ENCODE results near the gene RNF4. TPM values are rescaled to one million over a fixed set of nuclear protein-coding genes. Genes with fewer than 3 reads are reported as not detected.

Gene RNF4
- total RNA-seq, 2 donors from 2014 or later, result 102 to 117 TPM

DNA sequence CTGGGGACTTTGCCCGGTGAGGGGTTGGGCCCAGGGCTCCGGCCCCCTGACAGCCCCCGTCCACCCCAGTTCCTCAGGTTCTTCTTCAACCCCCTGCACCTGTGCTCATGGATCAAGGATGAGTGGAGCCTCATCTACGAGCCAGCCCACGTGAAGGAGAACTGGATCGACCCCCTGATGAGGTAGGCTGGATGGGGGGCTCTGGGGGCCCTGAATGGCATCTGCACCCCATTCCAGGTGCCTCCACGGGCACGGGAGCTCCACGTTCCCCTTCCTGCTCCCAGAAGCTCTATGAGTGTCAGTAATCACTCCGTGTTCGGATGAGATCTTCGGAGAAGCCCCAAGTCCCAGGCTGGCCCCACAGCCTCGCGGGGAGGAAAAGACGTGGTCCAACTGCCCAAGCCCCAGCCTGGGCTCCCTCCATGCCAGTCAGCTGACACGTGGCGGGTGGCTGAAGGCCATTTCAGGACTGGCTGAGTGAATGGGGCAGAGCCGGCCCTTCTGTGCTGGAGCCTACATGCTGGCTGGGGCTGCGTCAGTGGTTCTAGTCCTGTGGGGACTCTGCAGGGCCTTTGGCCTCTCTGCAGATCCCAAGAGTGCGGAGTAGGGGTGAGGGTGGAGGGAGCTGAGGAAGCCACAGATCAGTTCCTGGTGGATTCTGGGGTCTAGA lies 25.7 kb upstream of the RNF4 start:
- H3K27me3 Mint-ChIP-seq, result no peaks in the 10 kb centered on the region
- no peaks in the 10 kb centered on the region for H3K9me3 ChIP-seq (ENCODE audit: control insufficient read depth, low read length, poor library complexity, severe bottlenecking)
- H3K4me3 Mint-ChIP-seq, result no peak overlapping the region
- H3K36me3 Mint-ChIP-seq (ENCODE audit: low read depth), result no peaks in the 10 kb centered on the region
- H3K27ac Mint-ChIP-seq, result no peak overlapping the region
- DNase-seq (no peak), ATAC-seq (no peak)
- peaks cover 3% of the 10 kb centered on the region for H3K4me1 Mint-ChIP-seq

DNA sequence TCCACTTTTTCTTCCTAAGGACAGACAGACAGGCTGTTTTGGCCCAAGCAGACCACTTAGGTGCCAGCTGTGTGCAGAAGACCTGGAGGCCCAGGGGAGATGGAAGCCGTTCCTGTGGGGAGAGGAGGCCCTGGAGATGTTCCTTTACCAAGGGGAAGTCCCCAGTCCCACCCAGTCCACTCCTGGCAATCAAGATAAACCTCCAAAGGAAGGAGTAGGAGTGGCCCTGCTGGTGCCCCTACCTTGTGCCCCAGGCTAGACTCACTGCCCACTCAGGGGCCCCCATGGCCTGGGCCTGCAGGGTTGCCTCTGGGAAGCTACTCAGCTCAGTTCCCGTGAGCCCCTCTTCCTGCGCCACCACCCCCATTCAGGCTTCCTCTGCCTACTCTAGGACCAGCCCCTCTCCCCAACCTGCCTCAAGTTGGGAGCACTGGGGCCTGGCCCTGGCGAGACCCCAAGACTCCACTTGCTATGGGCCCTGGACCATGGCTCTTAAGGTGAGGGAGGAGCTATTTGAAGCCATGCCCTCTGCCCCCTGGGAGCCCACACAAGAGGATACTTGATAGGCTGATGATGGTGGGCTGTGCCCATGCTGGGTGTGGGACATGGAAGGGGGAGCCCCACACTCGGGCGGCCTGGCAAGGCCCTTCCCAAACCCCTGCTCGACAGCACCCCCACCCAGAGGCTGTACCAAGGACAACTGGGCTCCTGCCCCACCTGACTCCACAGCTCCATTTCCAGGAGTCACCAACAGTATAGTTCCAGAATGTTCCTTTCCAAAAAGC lies 24.8 kb upstream of the RNF4 start:
- no peaks in the 10 kb centered on the region for H3K9me3 ChIP-seq (ENCODE audit: control insufficient read depth, low read length, poor library complexity, severe bottlenecking)
- no peak for DNase-seq
- Mint-ChIP-seq H3K27me3 (no peaks in the 10 kb centered on the region), H3K4me1 (peaks cover 3% of the 10 kb centered on the region), H3K36me3 (ENCODE audit: low read depth) (no peaks in the 10 kb centered on the region), H3K27ac (no peak overlapping the region), H3K4me3 (no peak overlapping the region)
- no peak for ATAC-seq

DNA sequence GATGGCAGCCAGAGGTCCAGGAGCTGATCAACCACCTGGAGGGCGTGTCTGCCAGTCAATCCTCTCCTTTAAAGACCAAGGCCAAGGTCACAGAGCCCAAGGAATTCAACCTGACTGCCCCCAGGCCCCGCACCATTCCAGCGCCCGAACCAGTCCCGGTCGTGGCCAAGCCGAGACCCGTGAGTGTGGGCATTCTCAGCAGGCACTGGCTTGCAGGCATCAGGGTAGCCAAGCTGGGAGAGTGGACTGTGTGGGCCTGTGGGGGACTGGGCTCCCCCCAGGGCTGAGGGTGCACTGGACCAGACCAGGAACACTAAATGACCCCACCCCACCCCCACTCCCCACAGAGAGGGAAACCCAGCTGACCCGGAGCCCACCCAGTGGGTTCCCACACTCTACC lies 23.8 kb upstream of the RNF4 start:
- H3K27ac Mint-ChIP-seq, result no peak overlapping the region
- no peak for ATAC-seq
- H3K4me3 Mint-ChIP-seq, result no peak overlapping the region
- no peaks in the 10 kb centered on the region for H3K36me3 Mint-ChIP-seq (ENCODE audit: low read depth)
- no peaks in the 10 kb centered on the region for H3K27me3 Mint-ChIP-seq
- peaks cover 3% of the 10 kb centered on the region for H3K4me1 Mint-ChIP-seq
- H3K9me3 ChIP-seq (ENCODE audit: control insufficient read depth, low read length, poor library complexity, severe bottlenecking), result no peaks in the 10 kb centered on the region
- no peak for DNase-seq

DNA sequence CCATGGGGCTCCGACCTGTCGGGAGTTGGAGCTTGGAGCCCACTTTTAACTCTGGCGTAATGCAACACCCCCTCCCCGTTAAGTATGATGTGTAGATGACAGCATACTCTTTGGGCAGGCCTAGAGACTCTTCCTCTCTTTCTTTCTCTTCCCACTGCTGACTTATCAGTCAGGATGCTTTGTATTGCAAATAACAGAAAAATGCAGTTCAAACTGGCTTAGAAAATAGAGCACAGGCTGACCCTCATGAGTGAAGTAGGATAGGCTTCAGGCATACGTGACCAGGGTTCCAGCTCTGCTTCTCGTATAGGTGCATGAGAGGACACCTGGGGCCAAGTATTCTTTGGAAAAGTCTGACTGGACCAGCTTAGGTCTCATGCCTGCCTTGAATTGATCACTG lies 23.3 kb upstream of the RNF4 start:
- Mint-ChIP-seq H3K27ac (no peak overlapping the region), H3K4me3 (no peak overlapping the region), H3K36me3 (ENCODE audit: low read depth) (no peaks in the 10 kb centered on the region), H3K4me1 (peaks cover 3% of the 10 kb centered on the region), H3K27me3 (no peaks in the 10 kb centered on the region)
- no peaks in the 10 kb centered on the region for H3K9me3 ChIP-seq (ENCODE audit: control insufficient read depth, low read length, poor library complexity, severe bottlenecking)
- no peak for DNase-seq
- no peak for ATAC-seq

DNA sequence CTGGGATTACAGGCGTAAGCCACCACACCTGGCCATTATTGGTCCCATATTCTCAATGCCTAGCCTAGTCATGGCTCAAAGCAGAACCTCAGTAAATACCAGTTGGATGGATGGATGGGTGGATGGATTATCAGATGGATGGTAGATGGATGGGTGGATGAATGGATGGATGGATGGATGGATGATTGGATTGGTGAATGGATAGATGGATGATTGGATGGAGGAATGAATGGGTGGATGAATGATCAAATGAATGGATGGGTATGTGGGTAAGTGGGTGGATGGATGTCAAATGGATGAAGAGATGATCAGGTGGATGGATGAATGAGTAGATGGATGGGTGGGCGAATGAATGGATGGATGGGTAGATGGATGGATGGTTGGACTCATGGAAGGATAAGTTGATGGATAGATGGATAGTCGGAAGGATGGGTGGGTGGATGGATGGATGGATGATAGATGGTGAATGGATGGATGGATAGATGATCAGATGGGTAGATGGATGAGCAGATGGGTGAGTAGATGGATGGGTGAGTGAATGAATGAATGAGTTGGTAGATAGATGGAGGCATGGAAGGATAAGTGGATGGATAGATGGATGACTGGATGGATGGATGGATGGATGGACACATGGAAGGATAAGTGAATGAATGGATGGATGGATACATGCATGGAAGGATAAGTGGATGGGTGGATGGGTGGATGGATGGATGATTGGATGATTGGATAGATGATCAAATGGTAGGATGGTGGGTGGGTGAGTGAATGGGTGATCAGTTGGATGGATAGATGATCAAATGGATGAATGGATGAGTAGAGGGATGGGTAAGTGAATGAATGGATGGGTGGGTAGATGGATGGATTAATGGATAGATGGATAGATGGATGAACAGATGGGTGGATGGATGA lies 22.0 kb upstream of the RNF4 start:
- Mint-ChIP-seq H3K4me3 (no peak overlapping the region), H3K27me3 (no peaks in the 10 kb centered on the region), H3K27ac (no peak overlapping the region), H3K4me1 (no peaks in the 10 kb centered on the region), H3K36me3 (ENCODE audit: low read depth) (no peaks in the 10 kb centered on the region)
- DNase-seq (no peak), ATAC-seq (no peak)
- no peaks in the 10 kb centered on the region for H3K9me3 ChIP-seq (ENCODE audit: control insufficient read depth, low read length, poor library complexity, severe bottlenecking)

DNA sequence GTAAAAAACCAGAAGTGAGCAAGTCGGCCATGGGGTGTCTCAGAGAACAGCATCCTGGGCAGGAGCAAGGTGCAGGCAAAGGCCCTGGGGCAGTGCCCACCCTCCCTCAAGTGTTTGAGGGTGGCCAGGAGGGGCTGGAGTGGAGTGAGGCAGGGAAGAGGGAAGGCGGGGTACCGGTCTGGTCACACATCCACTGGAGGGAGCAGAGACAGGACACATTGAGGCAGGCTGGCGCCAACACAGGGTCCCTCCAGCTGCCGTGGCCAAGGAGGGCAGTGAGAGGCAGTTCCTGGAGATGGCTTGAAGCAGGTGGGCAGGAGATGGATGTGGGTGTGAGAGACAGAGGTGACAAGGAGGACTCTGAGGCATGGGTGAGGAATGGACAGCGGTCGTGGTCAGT lies 20.3 kb upstream of the RNF4 start:
- Mint-ChIP-seq H3K27ac (no peak overlapping the region), H3K4me3 (no peak overlapping the region), H3K36me3 (ENCODE audit: low read depth) (no peaks in the 10 kb centered on the region), H3K27me3 (no peaks in the 10 kb centered on the region), H3K4me1 (no peaks in the 10 kb centered on the region)
- H3K9me3 ChIP-seq (ENCODE audit: control insufficient read depth, low read length, poor library complexity, severe bottlenecking), result no peaks in the 10 kb centered on the region
- DNase-seq (no peak), ATAC-seq (no peak)

DNA sequence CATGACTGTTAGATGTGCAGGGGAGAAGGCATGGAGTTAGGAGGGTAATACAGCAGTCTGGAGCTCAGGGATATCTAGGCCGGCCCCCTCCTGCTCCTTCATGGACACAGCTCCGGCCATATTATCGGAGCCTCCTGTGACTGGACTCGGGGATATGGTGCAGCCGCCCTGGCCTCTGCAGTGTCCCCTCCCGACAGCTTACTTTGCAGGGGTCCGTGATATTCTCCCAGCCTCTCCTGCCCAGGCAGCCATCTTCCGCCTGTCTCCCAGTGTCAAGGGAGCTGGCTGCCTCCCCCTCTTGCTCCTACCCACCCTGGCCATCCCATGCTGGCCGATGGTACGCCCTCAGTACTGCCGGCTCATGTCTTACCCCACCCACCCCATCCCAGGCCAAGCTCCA lies 19.9 kb upstream of the RNF4 start:
- Mint-ChIP-seq H3K4me3 (no peak overlapping the region), H3K4me1 (no peaks in the 10 kb centered on the region), H3K27ac (no peak overlapping the region), H3K36me3 (ENCODE audit: low read depth) (no peaks in the 10 kb centered on the region), H3K27me3 (no peaks in the 10 kb centered on the region)
- no peaks in the 10 kb centered on the region for H3K9me3 ChIP-seq (ENCODE audit: control insufficient read depth, low read length, poor library complexity, severe bottlenecking)
- no peak for ATAC-seq
- no peak for DNase-seq

DNA sequence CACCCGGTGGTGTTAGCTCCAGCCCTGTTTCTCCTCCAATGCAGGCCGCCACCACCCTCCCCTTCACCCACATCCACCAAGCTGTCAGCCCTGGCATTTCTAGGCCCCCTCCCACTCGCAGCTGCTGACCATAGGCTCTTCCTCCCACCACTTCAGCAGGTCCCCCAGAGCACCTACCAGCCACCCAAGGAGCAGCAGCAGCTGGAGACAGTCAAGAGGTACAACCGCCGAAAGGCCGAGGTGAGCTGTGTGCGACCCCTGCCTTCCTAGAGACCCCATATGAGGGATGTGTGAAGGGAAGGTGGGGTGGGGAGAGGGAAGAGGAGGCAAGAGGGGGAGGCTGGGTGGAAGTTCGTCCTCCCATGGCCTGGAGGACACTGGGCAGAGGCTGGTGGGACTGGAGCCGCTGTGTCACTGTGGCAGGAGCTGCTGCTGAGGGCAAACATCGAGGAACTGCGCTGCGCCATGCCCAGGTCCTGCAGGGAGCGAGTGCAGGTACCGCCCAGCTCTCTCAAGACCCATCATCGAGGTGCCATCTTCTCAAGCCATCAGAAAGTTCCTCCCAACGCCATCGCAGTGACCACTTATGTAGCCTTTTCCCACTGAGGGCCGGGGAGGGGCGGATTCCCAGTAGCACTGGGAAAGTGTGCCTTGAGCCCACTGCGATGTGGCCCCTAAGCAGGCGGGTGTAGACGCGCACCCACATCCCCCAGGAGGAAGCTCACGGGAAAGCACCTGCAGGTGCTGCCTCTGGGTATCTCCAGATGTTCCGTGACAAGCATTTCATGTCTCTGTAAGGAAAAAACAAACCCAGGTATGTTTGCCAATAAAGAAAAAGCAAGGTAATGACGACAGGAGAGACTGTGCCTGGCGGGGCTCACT lies 19.2 kb upstream of the RNF4 start:
- DNase-seq (no peak), ATAC-seq (no peak)
- H3K9me3 ChIP-seq (ENCODE audit: control insufficient read depth, low read length, poor library complexity, severe bottlenecking), result no peaks in the 10 kb centered on the region
- H3K36me3 Mint-ChIP-seq (ENCODE audit: low read depth), result no peaks in the 10 kb centered on the region
- no peaks in the 10 kb centered on the region for H3K4me1 Mint-ChIP-seq
- H3K27me3 Mint-ChIP-seq, result no peaks in the 10 kb centered on the region
- no peak overlapping the region for H3K27ac Mint-ChIP-seq
- H3K4me3 Mint-ChIP-seq, result no peak overlapping the region

DNA sequence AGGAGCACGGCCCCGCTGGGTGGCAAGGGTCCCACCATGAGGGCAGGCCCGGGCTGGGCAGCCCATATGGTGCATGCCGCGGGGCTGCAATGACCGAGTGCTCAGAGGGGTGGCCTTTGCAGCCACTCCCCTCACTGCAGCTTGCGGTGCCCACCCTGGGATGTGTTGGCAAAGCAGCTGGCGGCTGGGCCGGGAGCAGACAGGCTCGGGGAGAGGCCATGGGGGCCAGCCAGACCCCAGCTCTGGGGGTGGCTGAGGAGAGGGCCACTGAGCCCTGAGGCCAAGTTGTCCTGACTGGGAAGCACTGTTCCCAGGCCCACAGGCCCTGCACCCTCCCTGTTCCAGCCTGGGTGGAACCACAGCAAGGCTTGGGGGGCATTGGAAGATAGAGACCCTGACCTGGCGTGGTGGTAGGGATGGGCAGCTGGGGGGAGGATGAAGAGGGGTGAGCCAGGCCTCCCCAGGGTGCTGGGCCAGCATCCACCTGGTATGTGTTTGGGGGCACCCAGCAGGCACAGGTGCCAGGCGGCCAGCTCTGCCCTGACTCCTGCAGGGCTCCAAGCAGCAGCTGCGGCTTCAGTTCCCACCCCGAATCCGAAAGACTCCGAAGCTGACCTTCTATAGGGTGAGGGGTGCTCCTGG lies 18.4 kb upstream of the RNF4 start:
- Mint-ChIP-seq H3K4me1 (no peaks in the 10 kb centered on the region), H3K4me3 (no peak overlapping the region), H3K36me3 (ENCODE audit: low read depth) (no peaks in the 10 kb centered on the region), H3K27me3 (no peaks in the 10 kb centered on the region), H3K27ac (no peak overlapping the region)
- ATAC-seq (no peak), DNase-seq (no peak)
- H3K9me3 ChIP-seq (ENCODE audit: control insufficient read depth, low read length, poor library complexity, severe bottlenecking), result no peaks in the 10 kb centered on the region

DNA sequence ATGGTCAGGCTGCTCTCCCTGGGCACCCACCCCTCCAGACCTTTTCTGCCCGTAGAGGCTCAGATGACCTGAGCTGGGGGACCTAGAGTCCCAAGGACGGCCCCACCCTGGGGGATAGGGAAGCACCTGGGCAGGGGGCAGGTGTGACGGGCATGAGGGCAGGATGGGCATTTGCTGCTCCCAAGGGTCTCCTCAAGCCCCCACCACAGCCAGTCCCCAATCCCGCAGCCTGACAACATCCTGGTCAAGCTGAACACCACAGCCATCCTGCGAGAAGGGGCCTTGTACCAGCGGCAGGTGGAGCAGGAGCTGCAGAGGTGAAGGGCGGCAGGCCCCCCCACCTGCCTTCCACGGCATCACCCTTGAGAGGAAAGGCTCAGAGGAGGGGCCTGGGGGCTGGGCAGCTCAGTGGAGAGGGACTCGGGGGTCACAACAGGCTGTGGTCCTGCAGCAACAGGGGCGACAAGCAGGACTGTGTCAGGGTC lies 17.8 kb upstream of the RNF4 start:
- Mint-ChIP-seq H3K27me3 (no peaks in the 10 kb centered on the region), H3K4me1 (no peaks in the 10 kb centered on the region), H3K27ac (no peak overlapping the region), H3K36me3 (ENCODE audit: low read depth) (no peaks in the 10 kb centered on the region), H3K4me3 (no peak overlapping the region)
- DNase-seq (no peak), ATAC-seq (no peak)
- H3K9me3 ChIP-seq (ENCODE audit: control insufficient read depth, low read length, poor library complexity, severe bottlenecking), result no peaks in the 10 kb centered on the region

DNA sequence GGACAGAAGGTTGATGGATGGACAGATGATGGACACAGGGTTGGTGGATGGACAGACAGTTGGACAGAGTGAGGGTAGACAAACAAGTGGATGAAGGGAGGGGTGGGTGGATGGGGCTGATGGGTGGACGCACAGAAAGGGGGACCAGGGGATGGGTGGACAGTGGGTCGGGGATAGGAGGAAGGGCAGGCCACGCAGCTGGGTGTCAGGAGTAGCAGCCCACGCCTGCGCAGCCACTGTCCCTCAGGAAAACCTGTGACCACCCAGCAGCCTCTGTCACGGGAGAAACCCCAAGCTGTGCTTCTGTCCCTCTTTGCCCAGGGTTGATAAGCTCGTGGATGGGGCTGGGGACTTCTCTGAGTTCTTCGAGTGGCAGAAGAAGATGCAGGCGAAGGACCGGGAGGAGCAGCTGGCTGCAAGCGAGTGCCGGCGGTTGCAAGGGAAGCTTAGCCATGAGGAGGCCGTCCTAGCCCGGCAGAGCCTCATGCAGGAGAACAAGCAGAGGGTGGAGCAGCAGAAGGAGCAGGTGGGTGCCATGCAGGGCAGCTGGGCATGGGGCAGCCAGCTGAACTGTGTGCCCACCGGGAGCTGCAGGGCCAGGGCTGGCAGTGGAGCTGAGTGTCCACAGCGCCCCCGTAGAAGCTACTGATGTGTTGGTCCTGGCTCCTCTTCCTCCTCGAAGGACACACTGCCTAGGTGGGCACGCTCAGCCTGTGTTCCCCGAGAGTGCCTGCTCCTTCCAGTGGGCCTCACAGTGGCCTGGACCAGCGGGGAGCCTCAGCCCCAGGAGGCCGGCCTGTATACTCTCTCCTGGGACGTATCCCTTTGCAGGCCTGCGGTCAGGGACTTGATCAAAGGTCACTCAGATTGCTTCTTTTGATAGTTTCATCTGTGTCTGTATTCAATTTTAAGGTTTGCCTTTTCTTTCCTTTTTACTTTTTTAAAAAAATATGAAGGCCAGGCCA lies 16.8 kb upstream of the RNF4 start:
- no peak for DNase-seq
- H3K4me3 Mint-ChIP-seq, result no peak overlapping the region
- no peaks in the 10 kb centered on the region for H3K36me3 Mint-ChIP-seq (ENCODE audit: low read depth)
- ATAC-seq, result no peak
- H3K27me3 Mint-ChIP-seq, result no peaks in the 10 kb centered on the region
- H3K9me3 ChIP-seq (ENCODE audit: control insufficient read depth, low read length, poor library complexity, severe bottlenecking), result no peaks in the 10 kb centered on the region
- no peak overlapping the region for H3K27ac Mint-ChIP-seq
- H3K4me1 Mint-ChIP-seq, result no peaks in the 10 kb centered on the region

All from T-helper 17 cell (primary cell).